H1 (cell line): ENCODE results near the gene ADAMTS13. TPM values are rescaled to one million over a fixed set of nuclear protein-coding genes. Genes with fewer than 3 reads are reported as not detected.

Experiments used
- CTCF ChIA-PET: fragments of 300-600 bp; sonication (Branson Sonifier 250); formaldehyde crosslinking; loops from one replicate; lab custom pipeline; 2021; ENCODE audit not compliant: partially characterized antibody; lab: Charles Lee
- POLR2A ChIA-PET: fragments of 300-600 bp; sonication (Branson Sonifier 250); formaldehyde crosslinking; loops from one replicate; lab custom pipeline; 2021; ENCODE audit warnings: inconsistent platforms; ENCODE audit not compliant: partially characterized antibody; lab: Charles Lee
- DNase-seq, 2 experiments: peaks; one replicate each; pipeline versions ENCODE4 v3.0.0 to v3.0.0-alpha.2; 2010 to 2022; ENCODE audit warnings: low spot score in 2 of 2, low read depth in 1 of 2, mixed read lengths in 1 of 2
- FAIRE-seq: peaks from 2 replicates; lab custom pipeline; 2011; peaks lifted over from hg19 to GRCh38; lab: Jason Lieb, UNC
- H2AFZ ChIP-seq: 2 replicates; pipeline ENCODE4 v1.8.1; 2012; ENCODE audit warnings: low read length, inconsistent platforms
- H2AK5ac ChIP-seq: 2 replicates; pipeline ENCODE4 v1.6.1; 2013; ENCODE audit warnings: low read depth, low read length
- H2BK120ac ChIP-seq: replicated peaks from 2 replicates; pipeline ENCODE3; 2013; ENCODE audit warnings: low read depth, low read length, inconsistent platforms
- H2BK12ac ChIP-seq: 2 replicates; pipeline ENCODE4 v1.6.1; 2013; ENCODE audit warnings: low read depth, low read length
- H2BK15ac ChIP-seq: 2 replicates; pipeline ENCODE4 v1.6.1; 2013; ENCODE audit warnings: low read length
- H2BK20ac ChIP-seq: 2 replicates; pipeline ENCODE4 v1.6.1; 2013; ENCODE audit warnings: low read length
- H2BK5ac ChIP-seq: 2 replicates; pipeline ENCODE4 v1.6.1; 2013; ENCODE audit warnings: low read depth, low read length
- H3K14ac ChIP-seq: 2 replicates; pipeline ENCODE4 v1.6.1; 2013; ENCODE audit warnings: inconsistent platforms; ENCODE audit not compliant: insufficient read length
- H3K18ac ChIP-seq: 2 replicates; pipeline ENCODE4 v1.6.1; 2013; ENCODE audit warnings: low read length; ENCODE audit errors: extremely low read depth
- H3K23ac ChIP-seq: 2 replicates; pipeline ENCODE4 v1.6.1; 2013; ENCODE audit warnings: inconsistent platforms; ENCODE audit not compliant: insufficient read length
- H3K23me2 ChIP-seq: 2 replicates; pipeline ENCODE4 v1.6.1; 2013; ENCODE audit warnings: low read depth, low read length
- H3K27ac ChIP-seq: 2 replicates; pipeline ENCODE4 v1.6.1; 2011; ENCODE audit warnings: low read depth, low read length, inconsistent platforms
- H3K27me3 ChIP-seq, 4 experiments: replicated peaks in 1 of 4; 1 replicate in 1 of 4; 2 replicates in 3 of 4; pipeline versions ENCODE4 v1.6.1 to v1.8.1; 2011 to 2013; ENCODE audit warnings: low read length in 3 of 4, mild to moderate bottlenecking in 3 of 4, inconsistent platforms in 2 of 4, mixed read lengths in 2 of 4, moderate library complexity in 1 of 4; ENCODE audit not compliant: control insufficient read depth in 3 of 4, insufficient read depth in 3 of 4; ENCODE audit errors: extremely low read depth in 1 of 4
- H3K36me3 ChIP-seq, 4 experiments: 2 replicates each; pipeline versions ENCODE4 v1.6.1 to v1.8.1; 2011 to 2013; ENCODE audit warnings: mild to moderate bottlenecking in 4 of 4, low read length in 3 of 4, moderate library complexity in 2 of 4, control low read depth in 1 of 4, inconsistent platforms in 1 of 4; ENCODE audit not compliant: insufficient read depth in 4 of 4, control insufficient read depth in 2 of 4
- H3K4ac ChIP-seq: replicated peaks from 2 replicates; pipeline ENCODE3; 2013; ENCODE audit warnings: low read length, low read depth, mixed read lengths, inconsistent platforms; ENCODE audit not compliant: insufficient read length
- H3K4me1 ChIP-seq, 4 experiments: replicated peaks in 1 of 4; 1 replicate in 1 of 4; 2 replicates in 3 of 4; pipeline versions ENCODE4 v1.6.1 to v1.8.1; 2011 to 2013; ENCODE audit warnings: low read length in 3 of 4, inconsistent platforms in 2 of 4, mixed read lengths in 1 of 4; ENCODE audit not compliant: insufficient read depth in 4 of 4, control insufficient read depth in 3 of 4
- H3K4me2 ChIP-seq, 2 experiments: 2 replicates each; pipeline versions ENCODE4 v1.6.1 to v1.8.1; 2011 to 2013; ENCODE audit warnings: low read depth in 2 of 2, low read length in 2 of 2, control low read depth in 1 of 2, inconsistent platforms in 1 of 2, mild to moderate bottlenecking in 1 of 2; ENCODE audit not compliant: insufficient read depth in 1 of 2
- H3K4me3 ChIP-seq, 4 experiments: fragments of 200-600, 300-600 bp in 1 of 4; sonication (generic), shearing (Covaris generic), sonication (Bioruptor Twin) in 1 of 4; 2 replicates each; pipeline versions ENCODE4 v1.5.1 to v1.8.1; 2011 to 2016; ENCODE audit warnings: low read length in 4 of 4, low read depth in 3 of 4, control low read depth in 2 of 4, inconsistent platforms in 2 of 4, mild to moderate bottlenecking in 2 of 4, mixed read lengths in 1 of 4, moderate library complexity in 1 of 4; ENCODE audit not compliant: insufficient read depth in 2 of 4; ENCODE audit errors: extremely low read depth in 1 of 4
- H3K56ac ChIP-seq: replicated peaks from 2 replicates; pipeline ENCODE3; 2013; ENCODE audit warnings: low read depth, mild to moderate bottlenecking, mixed read lengths, low read length, inconsistent platforms; ENCODE audit not compliant: insufficient read length
- H3K79me1 ChIP-seq: 2 replicates; pipeline ENCODE4 v1.6.1; 2013; ENCODE audit warnings: low read depth, low read length, control low read depth
- H3K79me2 ChIP-seq, 2 experiments: 2 replicates each; pipeline versions ENCODE4 v1.6.1 to v1.8.1; 2012 to 2013; ENCODE audit warnings: low read length in 2 of 2, mild to moderate bottlenecking in 2 of 2, inconsistent platforms in 1 of 2; ENCODE audit not compliant: insufficient read depth in 2 of 2, control insufficient read depth in 1 of 2
- H3K9ac ChIP-seq, 4 experiments: replicated peaks in 1 of 4; 1 replicate in 1 of 4; 2 replicates in 3 of 4; pipeline versions ENCODE4 v1.6.1 to v1.8.1; 2011 to 2013; ENCODE audit warnings: low read depth in 3 of 4, low read length in 3 of 4, control low read depth in 2 of 4, mild to moderate bottlenecking in 2 of 4, moderate library complexity in 2 of 4, inconsistent platforms in 1 of 4; ENCODE audit errors: extremely low read depth in 1 of 4
- H3K9me3 ChIP-seq, 2 experiments: 2 replicates each; pipeline versions ENCODE4 v1.6.1 to v1.8.1; 2012 to 2013; ENCODE audit warnings: mild to moderate bottlenecking in 2 of 2, moderate library complexity in 2 of 2, control low read depth in 1 of 2, inconsistent platforms in 1 of 2, low read depth in 1 of 2, low read length in 1 of 2, mixed read lengths in 1 of 2; ENCODE audit not compliant: insufficient read depth in 2 of 2
- H4K20me1 ChIP-seq, 2 experiments: replicated peaks in 1 of 2; 2 replicates each; pipeline versions ENCODE3 to v1.8.1; 2011 to 2013; ENCODE audit warnings: inconsistent platforms in 2 of 2, low read length in 2 of 2, mild to moderate bottlenecking in 1 of 2; ENCODE audit not compliant: insufficient read depth in 2 of 2, control insufficient read depth in 1 of 2
- H4K5ac ChIP-seq: 2 replicates; pipeline ENCODE4 v1.6.1; 2013; ENCODE audit warnings: low read length, low read depth, mixed read lengths, inconsistent platforms; ENCODE audit not compliant: insufficient read length
- H4K8ac ChIP-seq: 2 replicates; pipeline ENCODE4 v1.8.0; 2013; ENCODE audit warnings: mild to moderate bottlenecking, moderate library complexity, low read length, inconsistent platforms; ENCODE audit not compliant: insufficient read depth; ENCODE audit errors: extremely low read depth
- H4K91ac ChIP-seq: replicated peaks from 2 replicates; pipeline ENCODE3; 2013; ENCODE audit warnings: low read length, mixed read lengths, inconsistent platforms; ENCODE audit not compliant: insufficient read length
- ATF2 ChIP-seq: IDR thresholded peaks from 2 replicates; pipeline ENCODE4 v1.6.1; 2012; ENCODE audit warnings: low read length, inconsistent platforms
- CREB1 ChIP-seq: IDR thresholded peaks from 2 replicates; pipeline ENCODE4 v1.6.1; 2012; ENCODE audit warnings: inconsistent platforms
- EZH2 ChIP-seq: fragments of 200-600 bp; sonication (generic); IDR thresholded peaks from 2 replicates; pipeline ENCODE4 v1.7.1; 2012; ENCODE audit warnings: low read depth, mild to moderate bottlenecking, moderate library complexity, low read length, inconsistent platforms; ENCODE audit not compliant: severe bottlenecking
- GTF2F1 ChIP-seq: IDR thresholded peaks from 2 replicates; pipeline ENCODE4 v1.6.1; 2012; ENCODE audit warnings: low read depth, low read length, improper control_type of control experiment, borderline replicate concordance
- PHF8 ChIP-seq: fragments of 200-600 bp; sonication (generic); conservative IDR thresholded peaks from 2 replicates; pipeline ENCODE4 v1.7.1; 2012; ENCODE audit warnings: low read depth, mild to moderate bottlenecking, inconsistent platforms, low read length, moderate library complexity
- RBBP5 ChIP-seq: IDR thresholded peaks from 2 replicates; pipeline ENCODE4 v1.7.1; 2012; ENCODE audit warnings: low read depth, mild to moderate bottlenecking, inconsistent platforms, low read length, moderate library complexity, borderline replicate concordance
- RFX5 ChIP-seq: IDR thresholded peaks from 2 replicates; pipeline ENCODE4 v1.6.1; 2011; ENCODE audit warnings: low read depth, low read length, improper control_type of control experiment, borderline replicate concordance
- TCF12 ChIP-seq: IDR thresholded peaks from 2 replicates; pipeline ENCODE4 v1.6.1; 2011; ENCODE audit warnings: low read depth, mild to moderate bottlenecking, low read length
- YY1 ChIP-seq: IDR thresholded peaks from 2 replicates; pipeline ENCODE4 v1.6.1; 2011; ENCODE audit warnings: low read depth, mild to moderate bottlenecking, low read length
- WGBS, 2 experiments: shearing (Covaris generic) in 1 of 2; methylation state at CpG; one replicate each; pipeline versions ENCODE4 v1.1.6 to v1.1.7; 2013 to 2015; ENCODE audit warnings: low lambda C conversion rate in 2 of 2, mixed read lengths in 2 of 2, inconsistent platforms in 1 of 2, low coverage in 1 of 2, missing lambda C conversion rate in 1 of 2; ENCODE audit not compliant: insufficient replicate concordance in 2 of 2, insufficient coverage in 1 of 2, insufficient read length in 1 of 2; ENCODE audit errors: extremely low coverage in 1 of 2, missing lambda C conversion rate in 1 of 2; 5-methylcytosine and 5-hydroxymethylcytosine counted together
- polyA plus RNA-seq, 7 experiments: library from polyadenylated mRNA; depleted of rRNA in 3 of 7; stranded (reverse) in 5 of 7; unstranded in 2 of 7; fragments of >200 nt in 5 of 7; fragments of 200-250 nt in 2 of 7; gene quantifications; 1 replicate in 5 of 7; 2 replicates in 1 of 7; 4 replicates in 1 of 7; pipeline versions ENCODE4 v1.2.1 to v1.2.3, GENCODE V29; 2011 to 2013; ENCODE audit warnings: missing spikeins in 2 of 7, mixed read lengths in 2 of 7
- total RNA-seq: library from RNA; stranded (reverse); fragmentation: NEBNext Ultra II Directional; extraction: Animal tissue kit (Norgen Biotek cat#: 25700); gene quantifications from 2 replicates; pipeline ENCODE4 v1.2.1, GENCODE V29; 2021

The ADAMTS13 gene
- total and polyA plus RNA-seq, 2 of the 8 experiments (the other 6 are each of a cell fraction or from before 2014, with no cell fraction given) = 4.4 to 5.8 TPM

- no peak overlapping the region for H2BK20ac ChIP-seq
- no peak overlapping the region for H3K14ac ChIP-seq
- H2AFZ ChIP-seq = no peak overlapping the region
- H3K4me3 ChIP-seq = no peak overlapping the region
- H3K4me1 ChIP-seq = peaks cover 0 to 2% (median under 1%) of the 10 kb centered on the region in 4 experiments; a peak in 5 of 7 replicates
- no peaks in the 10 kb centered on the region for H3K23me2 ChIP-seq
- H3K79me2 ChIP-seq = peaks cover 0 to 1% of the 10 kb centered on the region in 2 experiments; a peak in 1 of 4 replicates
- no peak overlapping the region for H3K4me2 ChIP-seq
- no peak overlapping the region for H3K23ac ChIP-seq
- H3K27ac ChIP-seq = no peak overlapping the region
- H4K5ac ChIP-seq = no peak overlapping the region
- H4K91ac ChIP-seq = no peak overlapping the region
- no peak overlapping the region for H2BK5ac ChIP-seq
- peaks cover 0 to 26% (median 6%) of the 10 kb centered on the region in 4 experiments; a peak in 5 of 8 replicates for H3K36me3 ChIP-seq
- FAIRE-seq (no peak), DNase-seq (no peak)
- ChIA-PET CTCF (interaction anchor here (0.7 to 1.9 kb wide), 8 partner anchors 10 to 448 kb away, joined by 3 to 8 read pairs (median 3); no protein-coding TSS in a partner anchor), POLR2A (interaction anchor here (1.0 to 1.1 kb wide), 2 partner anchors 9 to 54 kb away, joined by 3 to 4 read pairs; no protein-coding TSS in a partner anchor)
- 96% methylated on average over 14 of the region's 19 CpGs; no CpG with 5 or more reads in 1 of the 2 experiments for WGBS, 2 experiments
- no peak overlapping the region for H3K56ac ChIP-seq
- H3K9me3 ChIP-seq = no peaks in the 10 kb centered on the region
- no peak overlapping the region for H4K8ac ChIP-seq
- no peaks in the 10 kb centered on the region for H3K27me3 ChIP-seq
- H2BK12ac ChIP-seq = no peak overlapping the region
- peaks cover 2% of the 10 kb centered on the region for H3K79me1 ChIP-seq
- no peak overlapping the region for H2BK120ac ChIP-seq
- no peak overlapping the region for H3K4ac ChIP-seq
- no peak overlapping the region for H3K18ac ChIP-seq
- no peak overlapping the region for H3K9ac ChIP-seq
- H2AK5ac ChIP-seq = no peak overlapping the region
- H4K20me1 ChIP-seq = peaks cover 4 to 35% of the 10 kb centered on the region in 2 experiments
- TF ChIP-seq TCF12 (no peak), ATF2 (no peak), RFX5 (no peak), GTF2F1 (no peak), PHF8 (no peak), CREB1 (no peak), YY1 (no peak), EZH2 (no peak), RBBP5 (no peak)
- TF ChIP-seq, all 59 proteins: peak for 0
- no peak overlapping the region for H2BK15ac ChIP-seq
Measured at GRCh38 chr9:133472753-133473378, 50.7 kb downstream of the ADAMTS13 start.
